ENCODE measurements around the gene TSC2.

The TSC2 gene

DNA sequence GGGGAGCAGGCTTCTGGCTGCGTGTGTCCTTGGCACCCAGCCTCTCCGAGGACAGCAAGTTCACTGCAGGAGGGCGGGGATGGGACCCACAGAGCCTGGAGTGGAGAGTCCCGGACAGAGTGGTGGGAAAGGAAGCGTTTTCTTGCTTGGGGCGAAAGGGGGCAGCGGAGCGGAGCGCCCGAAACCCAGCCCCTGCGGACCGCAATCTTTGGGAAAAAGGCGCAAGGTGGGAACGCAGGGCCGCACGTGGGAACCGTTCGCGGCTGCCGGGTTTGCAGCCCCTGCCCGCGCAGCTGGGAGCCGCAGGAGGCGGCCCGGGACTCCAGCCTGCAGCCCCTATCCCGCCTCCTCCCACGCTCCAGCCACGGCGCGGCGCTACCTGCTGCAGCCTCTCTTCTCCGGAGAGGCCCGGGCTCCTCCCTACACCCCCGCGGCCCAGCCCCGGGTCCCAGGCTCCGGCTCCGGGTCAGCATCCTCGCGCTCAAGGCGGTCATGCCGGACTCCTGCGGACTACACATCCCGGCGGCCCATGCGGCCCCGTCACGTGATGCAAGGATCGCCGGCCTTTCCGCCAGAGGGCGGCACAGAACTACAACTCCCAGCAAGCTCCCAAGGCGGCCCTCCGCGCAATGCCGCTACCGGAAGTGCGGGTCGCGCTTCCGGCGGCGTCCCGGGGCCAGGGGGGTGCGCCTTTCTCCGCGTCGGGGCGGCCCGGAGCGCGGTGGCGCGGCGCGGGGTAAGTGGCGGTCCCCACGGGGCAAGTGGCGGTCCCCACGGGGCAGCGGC is at the start of gene TSC2, which contains the start of gene NTHL1:
Gene TSC2, plus strand, starts transcription at position 656 of the 786 bp plus-strand sequence. CDS start 631 bp downstream, outside the sequence.
Gene NTHL1, minus strand, starts transcription at position 505 of the 786 bp plus-strand sequence. Its CDS starts 11 bp downstream, at position 494.
- peak; percentile 95 for DNase-seq (ENCODE audit: low spot score)

DNA sequence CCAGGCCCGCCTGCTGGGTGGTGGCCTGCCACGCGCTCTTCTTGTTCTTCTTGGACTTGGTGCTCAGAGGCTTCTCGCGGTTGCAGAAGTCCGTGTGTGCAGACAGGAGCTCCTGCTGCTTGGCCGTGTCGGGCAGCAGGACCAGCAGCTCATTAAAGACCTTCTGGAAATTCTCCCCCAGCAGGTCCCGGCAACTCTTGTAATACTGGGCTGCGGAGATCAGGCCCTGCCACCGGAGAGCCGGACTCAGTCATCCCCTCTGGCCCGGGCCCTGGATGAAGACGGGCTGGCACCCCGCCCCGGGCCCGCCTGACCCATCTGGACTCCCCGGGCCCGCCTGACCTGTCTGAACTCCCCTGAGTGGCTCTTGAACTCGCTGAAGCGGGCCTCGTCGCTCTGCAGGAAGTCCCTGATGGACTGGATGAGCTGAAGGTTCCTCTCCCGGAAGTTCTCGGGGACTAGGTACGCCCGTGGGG is 49.4 kb upstream of the TSC2 start:
- no peak for DNase-seq (ENCODE audit: low spot score)

DNA sequence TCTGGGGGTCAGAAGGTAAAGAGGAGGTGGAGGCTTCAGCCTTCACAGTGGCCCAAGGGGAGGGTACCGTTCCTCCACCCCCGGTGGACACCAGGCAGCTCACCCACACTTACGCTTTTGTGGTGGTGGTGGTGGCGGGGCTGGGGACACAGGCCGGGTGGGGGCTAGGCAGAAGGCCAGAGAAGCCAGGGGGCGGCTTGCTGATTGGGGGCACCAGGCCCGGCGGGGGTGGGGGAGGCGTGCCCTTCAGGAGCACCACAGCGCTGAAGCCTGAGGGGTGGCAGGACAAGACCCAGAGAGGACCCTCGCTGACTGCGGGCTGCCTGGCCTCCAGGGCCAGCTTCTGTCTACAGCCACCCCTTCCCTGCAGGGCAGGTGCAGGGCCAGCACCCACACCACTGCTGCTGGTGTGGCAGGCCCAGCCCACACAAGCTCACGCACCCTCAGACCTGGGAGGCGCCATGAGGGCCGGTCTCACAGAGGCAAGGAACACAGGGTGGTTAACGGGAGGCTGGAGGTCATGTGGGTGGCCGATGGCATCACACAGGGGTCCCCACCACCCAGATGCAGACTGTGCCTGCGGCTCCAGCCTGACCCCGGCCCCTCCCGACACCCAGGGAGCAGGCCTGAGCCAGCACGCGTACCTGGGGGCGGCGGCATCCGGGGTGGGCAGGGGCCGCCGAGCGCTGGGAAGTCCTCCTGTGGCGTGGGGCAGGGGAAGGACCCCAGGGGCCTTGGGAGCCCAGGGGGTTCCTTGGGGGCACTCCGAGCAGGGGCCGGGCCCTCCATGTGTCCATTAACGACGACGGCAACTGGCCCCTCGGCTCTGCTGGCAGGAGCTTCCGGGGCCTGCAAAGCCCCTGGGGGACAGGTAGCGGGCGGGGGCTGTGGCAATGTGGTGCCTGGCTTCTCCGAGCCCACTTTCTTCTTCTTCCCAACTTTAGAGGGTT is 48.7 kb upstream of the TSC2 start:
- DNase-seq (ENCODE audit: low spot score) = no peak

DNA sequence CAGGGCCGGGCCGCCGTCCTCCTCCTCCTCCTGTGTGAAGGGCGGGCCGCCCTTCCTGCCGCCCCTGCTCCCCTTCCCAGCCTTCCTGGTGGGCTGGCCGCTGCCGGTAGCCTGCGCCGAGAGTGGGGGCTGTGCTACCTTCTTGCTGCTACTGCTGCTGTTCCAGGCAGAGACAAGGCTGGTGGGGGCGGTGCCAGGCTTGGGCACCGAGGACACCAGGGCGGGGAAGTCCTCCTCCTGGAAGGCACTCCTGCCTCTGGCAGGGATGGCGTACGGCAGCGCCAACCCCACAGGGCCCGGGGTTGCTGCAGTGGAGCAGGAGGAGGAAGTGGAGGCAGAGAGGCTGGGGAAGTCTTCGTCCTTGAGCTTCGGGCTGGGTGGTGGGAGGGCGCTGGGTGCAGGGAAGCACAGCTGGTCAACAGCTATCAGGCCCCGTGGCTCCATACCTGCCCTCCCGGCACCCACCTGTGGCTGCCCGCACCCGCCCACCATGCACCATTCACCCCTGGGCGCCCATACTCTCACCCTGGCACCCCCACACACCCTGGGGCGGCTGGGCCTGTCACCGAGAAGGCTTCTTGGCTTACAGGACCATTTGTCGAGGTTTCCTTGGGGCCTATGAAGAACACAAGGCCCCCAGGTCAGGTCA is 47.8 kb upstream of the TSC2 start:
- no peak for DNase-seq (ENCODE audit: low spot score)

GRCh38 chr16:2001035-2001434 is 46.8 kb upstream of the TSC2 start:
- DNase-seq (ENCODE audit: low spot score) = no peak

- no peak for DNase-seq (ENCODE audit: low spot score)
Measured at GRCh38 chr16:2001456-2002355, 46.1 kb upstream of the TSC2 start.

DNA sequence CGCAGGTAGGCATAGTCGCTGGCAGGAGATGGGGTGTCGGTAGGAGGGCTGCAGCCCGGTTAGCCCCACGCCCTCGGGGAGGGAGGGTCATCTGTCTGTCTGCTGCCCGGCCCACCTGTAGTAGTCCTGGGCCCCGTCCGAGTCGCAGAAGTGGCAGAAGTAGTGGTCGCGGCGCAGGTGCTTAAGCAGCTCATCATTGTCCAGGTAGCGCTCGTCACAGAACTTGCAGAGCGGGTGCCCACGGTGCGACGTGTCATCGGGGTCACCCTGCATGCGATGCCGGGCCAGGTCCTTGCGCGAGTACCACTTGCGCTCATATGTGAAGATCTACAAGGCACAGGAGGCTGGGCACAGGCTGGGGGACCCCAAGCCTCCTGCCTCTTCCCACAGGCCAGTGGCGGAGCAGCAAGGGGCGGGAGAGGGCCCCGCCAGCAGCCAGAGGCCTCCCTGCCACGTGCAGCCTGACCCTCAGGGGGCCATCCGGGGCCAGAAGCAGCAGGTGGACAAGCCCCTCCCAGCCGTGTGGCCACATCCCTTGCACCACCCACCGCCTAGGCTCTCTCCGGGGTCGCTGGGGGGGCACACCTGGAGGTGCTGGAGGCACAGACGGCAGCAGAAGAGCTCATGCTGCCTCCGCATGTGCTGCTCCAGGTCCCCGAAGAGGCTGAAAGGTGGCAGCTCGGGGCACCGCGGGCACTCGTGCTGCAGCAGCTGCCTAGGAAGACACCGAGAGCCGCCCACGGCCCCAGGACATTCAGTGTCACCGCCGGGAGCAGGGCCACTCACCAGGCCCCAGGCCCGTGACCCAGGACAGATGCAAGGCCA is 45.2 kb upstream of the TSC2 start:
- no peak for DNase-seq (ENCODE audit: low spot score)

GRCh38 chr16:2003231-2003826 is 44.5 kb upstream of the TSC2 start:
- no peak for DNase-seq (ENCODE audit: low spot score)

DNA sequence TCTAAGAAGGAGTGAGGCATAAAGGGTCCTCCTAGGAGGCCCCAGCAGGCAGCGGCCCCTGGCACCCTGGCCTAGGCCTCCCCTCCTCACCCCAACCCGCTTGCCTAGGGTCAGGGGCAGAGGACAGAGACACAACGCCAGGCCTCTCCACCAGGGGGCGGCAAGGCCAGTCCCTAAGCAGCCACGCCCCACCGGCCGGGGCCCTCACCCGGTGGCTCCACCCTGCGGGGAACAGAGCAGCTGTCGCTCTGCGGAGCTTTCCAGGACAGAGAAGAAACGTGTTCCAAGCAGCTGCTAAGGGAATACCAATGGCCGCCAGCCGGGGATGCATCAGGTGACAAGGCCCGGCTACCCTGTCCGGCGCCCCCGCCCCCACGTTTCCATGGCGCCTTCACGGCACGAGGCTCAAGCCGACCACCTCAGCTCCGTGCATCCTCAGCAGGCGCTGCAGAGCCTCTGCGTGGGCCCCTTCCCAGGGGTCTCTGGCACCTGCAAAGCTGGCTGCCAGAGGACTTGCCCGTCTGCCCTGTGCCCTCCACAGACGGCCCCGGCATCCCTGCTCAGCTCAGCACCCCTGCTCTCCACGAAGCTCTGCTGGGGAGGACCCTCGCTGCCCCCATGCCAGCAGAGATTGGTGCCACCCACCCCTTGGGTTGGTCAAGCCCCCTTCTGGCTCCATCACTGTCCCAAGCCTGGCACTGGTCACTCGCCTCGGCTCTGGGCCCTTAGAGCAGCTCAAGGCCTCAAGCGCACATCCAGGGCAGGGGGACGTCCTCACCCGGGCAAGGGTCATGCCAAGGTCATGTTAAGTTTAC is 43.8 kb upstream of the TSC2 start:
- DNase-seq (ENCODE audit: low spot score) = peak; percentile 56

DNA sequence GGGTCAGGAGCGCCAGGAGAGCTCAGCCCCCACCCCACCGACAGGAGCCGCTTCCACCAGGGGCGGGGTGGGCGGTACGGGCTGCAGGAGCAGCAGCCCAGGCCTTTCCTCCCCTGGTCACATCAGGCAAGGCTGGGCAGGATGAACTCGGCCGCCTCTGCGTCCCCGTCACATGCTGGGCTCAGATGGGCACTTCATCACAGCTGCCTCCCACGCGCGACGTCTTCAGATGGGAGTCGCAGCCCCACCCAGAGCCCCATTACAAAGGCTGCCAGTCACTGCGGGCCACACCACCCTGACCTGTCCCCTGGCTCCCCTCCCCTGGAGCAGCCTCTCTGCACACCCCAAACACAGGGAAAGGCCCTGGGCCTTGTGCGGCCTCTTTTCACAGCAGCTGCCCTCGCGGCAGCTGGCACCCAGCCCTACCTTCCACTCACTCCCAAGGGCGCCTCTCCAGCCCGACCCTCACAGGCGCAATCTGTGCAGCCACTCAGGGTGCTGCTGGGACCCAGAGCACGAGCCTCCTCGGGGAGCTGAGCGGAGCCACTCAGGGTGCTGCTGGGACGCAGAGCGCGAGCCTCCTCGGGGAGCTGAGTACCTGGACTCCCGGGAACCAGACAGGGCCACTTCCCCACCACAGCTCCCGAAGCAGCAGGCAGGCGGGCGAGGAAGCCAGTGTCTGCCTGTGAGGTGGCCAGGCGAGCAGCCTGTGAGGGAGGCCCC is 42.8 kb upstream of the TSC2 start:
- no peak for DNase-seq (ENCODE audit: low spot score)

DNA sequence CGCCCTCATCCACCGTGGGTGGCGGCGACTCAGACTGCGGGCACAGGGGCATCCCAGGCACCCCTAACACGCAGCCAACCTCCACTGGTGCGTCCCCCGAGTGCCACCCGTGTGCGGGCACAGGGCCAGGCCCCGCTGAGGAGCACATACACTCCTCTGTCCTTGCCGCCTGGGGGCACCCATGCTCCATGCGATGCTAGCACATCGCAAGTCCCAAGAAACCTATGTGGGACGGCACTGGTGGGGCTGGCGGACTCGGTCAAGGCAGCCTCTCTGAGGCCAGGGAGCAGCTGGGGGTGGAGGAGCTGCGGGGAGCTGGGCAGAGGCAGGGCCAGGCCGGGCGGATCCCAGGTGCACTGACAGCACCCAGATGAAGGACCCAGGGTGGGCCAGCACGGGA is 42.1 kb upstream of the TSC2 start:
- no peak for DNase-seq (ENCODE audit: low spot score)

GRCh38 chr16:2006317-2006716 is 41.5 kb upstream of the TSC2 start:
- no peak for DNase-seq (ENCODE audit: low spot score)

DNA sequence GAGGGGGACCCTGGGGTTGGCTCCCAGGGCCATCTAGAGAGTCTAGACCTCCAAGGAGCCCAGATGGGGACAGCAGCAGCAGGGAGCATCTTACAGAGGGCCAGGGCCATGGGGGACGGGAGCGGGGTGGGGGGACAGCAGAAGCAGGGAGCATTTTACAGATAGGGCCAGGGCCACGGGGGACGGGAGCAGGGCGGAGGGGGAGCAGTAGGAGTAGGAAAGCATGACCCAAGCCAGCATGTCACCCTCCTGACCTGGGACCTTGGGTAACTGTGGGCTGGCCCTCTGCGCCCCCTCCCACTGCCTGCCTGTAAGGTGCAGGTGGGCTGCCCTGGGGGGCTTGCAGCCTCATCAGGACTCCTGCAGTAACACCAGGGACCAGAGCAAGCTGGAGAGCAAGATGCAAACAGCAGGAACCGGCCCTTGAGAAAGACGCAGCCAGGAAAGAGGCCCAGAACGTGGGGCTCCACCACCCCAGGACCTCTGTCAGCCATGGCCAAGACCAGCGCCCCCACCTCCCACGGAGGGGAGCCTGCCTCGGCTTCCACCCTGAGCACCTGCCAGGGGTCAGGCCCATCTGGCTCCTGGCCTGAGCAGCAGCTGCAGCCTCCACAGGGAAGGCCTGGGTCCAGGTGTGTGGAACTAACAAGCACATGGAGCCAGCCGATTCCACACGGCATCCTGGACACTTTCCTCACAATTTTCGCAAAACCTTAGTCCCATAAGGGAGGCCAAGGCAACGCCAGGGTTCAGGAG is 40.5 kb upstream of the TSC2 start:
- no peak for DNase-seq (ENCODE audit: low spot score)

- DNase-seq (ENCODE audit: low spot score) = peak; percentile 50
Measured at GRCh38 chr16:2008009-2008526, 39.7 kb upstream of the TSC2 start.

- no peak for DNase-seq (ENCODE audit: low spot score)
Measured at GRCh38 chr16:2008631-2009163, 39.1 kb upstream of the TSC2 start.

DNA sequence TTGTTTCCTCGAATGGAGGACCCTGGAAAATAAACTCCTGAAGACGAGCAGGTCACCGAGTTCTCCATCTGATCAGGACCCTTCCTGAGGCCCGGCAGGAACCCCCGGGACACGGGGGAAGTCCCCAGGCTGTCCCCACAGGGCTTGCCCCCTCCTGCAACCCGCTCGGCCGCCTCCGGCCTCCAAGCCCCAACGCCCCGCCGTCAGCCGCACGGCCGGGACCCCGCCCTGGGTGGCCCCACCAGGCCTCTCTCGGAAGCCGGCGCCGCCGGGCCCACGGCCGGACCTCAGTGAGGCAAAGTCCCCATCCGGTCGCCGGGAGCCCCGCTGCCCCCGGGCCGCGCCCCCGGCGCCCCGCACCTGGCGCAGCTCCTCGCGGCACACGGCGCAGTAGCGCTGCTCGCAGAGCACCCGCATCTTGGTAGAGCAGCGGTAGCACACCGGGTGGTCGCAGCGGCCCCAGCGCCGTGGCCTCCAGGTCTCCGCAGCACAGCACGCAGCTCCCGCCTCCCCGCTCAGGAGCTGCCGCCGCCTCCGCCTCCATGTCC is 38.5 kb upstream of the TSC2 start:
- DNase-seq (ENCODE audit: low spot score) = no peak

Data from LoVo (cell line).